HG03457 (cell line): ENCODE results near the gene ZFAND2A.
"Not testable (repeated sequence)": the region's sequence is repeated elsewhere in the genome, so short reads cannot be mapped to it uniquely, and the experiment has no call there.

Experiments used
- ATAC-seq: cut with Tn5 transposase; IDR thresholded peaks from one replicate; pipeline ENCODE4 v1.9.1; 2021; ENCODE audit warnings: moderate number of reproducible peaks; ENCODE audit not compliant: unreplicated experiment

ZFAND2A gene, protein sequence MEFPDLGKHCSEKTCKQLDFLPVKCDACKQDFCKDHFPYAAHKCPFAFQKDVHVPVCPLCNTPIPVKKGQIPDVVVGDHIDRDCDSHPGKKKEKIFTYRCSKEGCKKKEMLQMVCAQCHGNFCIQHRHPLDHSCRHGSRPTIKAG

DNA sequence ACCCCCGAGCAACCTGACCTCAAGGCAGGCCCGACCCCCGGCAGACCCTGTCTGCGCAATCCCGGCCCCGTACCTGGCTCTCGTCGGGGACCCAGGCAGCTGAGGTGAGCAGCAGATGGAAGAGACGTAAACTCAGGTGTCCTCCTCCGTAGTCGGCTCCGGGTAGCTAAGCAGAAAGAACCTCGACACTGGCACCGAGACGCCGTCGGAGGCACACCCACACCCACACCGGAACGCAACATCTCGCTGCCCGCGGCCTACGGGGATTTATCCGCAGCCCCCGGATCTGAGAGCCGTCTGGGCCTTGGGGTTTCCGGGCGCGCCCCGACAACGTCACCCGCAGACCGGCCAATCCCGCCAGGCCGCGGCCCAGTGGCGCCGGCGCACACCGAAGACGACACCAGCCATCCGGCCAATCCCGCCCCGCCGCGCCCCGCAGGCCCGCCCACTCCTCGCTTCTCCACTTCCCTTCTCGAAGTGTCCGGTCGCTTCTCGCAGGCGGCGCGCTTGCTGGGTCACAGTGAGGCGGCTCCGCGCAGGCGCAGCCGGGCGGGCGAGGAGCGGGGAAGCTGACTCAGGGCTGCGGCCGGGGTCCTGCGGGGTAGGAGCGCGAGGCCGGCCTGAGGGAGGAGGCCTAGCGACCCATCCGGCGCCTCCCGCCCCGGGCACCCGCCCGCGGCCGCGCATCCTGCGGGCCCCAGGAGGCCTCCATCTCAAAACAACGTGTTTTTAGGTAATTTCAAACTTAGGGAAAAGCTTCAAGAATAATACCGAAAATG lies at the start of gene ZFAND2A:
Gene ZFAND2A (minus strand): TSS at position 306 of the 779 bp plus-strand sequence. CDS start 1,984 bp downstream, outside the sequence.
- peak; percentile 85 for ATAC-seq

DNA sequence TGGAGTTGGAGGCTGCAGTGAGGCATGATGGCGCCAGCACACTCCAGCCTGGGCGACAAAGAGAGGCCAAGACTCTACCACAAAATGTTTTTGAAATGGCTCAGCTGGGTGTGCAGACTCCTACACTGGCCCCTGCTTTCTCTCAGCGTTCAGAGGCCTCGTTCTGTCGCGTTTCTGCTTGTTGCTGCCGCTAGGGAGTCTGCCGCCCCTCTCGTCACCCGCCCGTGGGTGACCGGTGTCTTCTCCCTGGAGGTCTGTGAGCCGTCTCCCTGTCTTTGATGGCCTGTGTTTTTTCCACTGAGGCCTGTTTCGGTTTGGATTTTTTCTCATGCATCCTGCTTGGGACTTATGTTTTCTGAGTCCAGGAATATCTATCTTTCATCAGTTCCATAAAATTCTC lies 49.1 kb upstream of the ZFAND2A start:
- no peak for ATAC-seq

DNA sequence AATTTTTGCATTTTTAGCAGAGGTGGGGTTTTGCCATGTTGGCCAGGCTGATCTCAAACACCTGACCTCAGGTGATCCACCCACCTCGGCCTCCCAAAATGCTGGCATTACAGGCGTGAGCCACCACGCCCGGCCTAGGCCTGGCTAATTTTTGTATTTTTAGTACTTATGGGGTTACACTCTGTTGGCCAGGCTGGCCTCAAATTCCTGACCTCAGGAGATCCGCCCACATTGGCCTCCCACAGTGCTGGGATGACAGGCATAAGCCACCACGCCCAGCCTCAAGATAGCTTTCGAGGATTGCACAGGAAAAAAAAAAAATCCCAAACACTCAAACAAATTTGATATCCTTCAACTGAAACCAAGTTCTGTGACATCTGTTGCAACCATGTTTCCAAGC lies 45.7 kb upstream of the ZFAND2A start:
- not testable (repeated sequence) for ATAC-seq

DNA sequence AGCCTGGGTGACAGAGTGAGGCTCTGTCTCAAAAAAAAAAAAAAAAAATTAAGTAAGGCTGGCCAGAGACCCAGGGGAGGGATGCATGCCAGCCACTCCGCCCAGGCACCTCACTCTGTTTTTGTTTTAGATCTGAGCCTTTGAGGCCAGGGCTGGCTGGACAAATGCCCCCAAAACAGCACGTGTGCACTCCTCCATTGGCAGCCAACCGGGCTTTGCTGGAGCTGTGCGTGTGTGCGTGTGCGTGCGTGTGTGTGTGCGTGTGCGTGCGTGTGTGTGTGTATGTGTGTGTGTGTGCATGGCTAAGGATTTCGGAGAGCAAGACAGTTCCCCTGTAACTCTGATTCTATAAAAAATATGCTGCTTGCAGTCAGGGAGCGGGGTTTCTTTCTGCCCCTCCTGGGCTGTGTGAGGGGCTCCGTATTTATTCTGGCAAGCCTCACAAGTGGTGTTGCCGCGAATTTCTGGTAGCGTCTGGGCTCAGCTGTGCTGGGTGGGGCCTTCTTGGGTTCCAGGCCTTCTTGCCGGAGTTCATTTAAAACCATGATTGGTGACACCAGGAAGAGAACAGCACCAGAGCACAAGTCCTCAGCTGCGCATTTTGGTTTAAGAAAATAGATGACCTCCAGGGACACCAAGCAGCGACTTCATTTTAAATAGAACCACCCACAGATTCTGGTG lies 44.6 kb upstream of the ZFAND2A start:
- no peak for ATAC-seq

DNA sequence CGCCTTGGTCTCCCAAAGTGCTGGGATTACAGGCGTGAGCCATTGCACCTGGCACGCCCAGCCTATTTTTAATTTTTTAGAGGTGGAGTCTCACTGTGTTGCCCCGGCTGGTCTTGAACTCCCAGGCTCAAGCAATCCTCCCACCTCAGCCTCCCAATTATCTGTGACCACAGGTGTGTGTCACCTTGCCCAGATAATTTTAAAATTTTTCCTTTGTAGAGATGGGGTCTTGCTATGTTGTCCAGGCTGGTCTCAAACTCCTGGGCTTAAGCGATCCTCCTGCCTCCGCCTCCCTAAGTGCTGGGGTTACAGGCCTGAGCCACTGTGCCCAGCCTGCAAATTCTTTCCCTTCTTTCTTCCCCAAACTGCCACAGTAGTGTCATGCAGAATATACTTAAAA lies 42.9 kb upstream of the ZFAND2A start:
- not testable (repeated sequence) for ATAC-seq

DNA sequence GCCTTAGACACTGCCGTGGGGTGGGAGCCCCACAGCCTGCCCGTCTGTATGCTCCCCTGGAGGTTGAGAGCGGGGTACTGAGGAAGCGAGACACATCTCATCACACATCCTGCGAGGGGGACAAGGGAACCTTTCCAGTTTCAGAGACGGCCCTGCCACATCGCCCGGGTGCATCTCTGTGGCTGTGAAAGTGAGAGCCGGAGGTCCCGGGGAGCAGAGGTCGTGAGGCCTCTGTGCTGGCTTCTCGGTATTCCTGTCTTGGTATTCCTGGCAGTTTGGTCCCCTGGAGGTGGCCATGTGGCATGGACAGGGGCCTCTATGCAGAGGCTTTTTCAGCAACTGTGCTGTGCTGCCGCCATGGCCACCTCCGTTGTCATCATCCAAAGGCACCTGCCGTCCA lies 41.9 kb upstream of the ZFAND2A start:
- no peak for ATAC-seq

DNA sequence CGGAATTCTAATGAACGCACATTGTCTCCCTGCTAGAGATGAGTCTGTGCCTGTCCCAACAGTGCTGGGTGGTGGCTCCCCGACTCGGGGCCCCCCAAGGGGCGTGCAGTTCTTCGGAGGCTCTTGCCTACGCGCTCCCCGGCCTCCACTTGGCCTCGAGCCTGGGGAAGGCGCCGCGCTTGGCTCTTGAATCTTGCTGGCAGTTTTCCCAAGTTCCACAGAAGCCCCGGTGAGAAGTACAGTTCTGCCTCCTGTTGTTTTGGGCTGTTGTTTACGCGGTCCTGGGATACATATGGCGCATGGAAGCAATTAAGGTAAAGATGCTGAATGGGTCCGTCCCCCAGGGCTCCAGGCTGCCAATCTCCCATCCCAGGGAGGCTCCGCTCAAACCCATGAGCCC lies 40.0 kb upstream of the ZFAND2A start:
- ATAC-seq = no peak

DNA sequence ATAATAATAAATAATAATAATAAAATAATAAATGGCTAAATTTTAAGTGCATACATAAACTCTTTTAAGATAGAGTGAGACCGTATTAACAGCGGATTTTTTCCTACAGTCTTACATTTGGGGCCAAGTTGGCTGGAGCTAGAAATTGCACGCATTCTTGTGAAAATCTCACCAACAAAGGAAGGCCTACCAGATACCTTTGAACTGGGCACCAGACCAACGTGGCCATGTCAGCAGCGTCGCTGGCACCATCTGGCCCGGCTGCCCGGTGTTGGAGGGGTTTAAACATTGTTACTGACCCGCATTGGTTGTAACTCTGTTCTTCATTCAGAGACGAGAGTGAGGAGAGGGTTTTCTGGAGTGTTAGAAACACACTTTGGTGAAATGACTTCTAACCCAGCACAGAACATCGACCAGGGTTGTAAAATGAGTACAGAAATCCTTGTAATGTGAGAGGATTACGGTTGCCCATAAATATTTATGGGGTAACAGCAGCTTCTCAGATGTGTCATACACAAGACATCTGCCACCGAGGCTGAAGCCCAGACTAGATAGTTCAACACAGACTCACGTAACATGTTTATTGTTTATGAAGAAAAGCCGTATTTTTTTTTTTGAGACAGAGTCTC lies 38.1 kb upstream of the ZFAND2A start:
- ATAC-seq = no peak

DNA sequence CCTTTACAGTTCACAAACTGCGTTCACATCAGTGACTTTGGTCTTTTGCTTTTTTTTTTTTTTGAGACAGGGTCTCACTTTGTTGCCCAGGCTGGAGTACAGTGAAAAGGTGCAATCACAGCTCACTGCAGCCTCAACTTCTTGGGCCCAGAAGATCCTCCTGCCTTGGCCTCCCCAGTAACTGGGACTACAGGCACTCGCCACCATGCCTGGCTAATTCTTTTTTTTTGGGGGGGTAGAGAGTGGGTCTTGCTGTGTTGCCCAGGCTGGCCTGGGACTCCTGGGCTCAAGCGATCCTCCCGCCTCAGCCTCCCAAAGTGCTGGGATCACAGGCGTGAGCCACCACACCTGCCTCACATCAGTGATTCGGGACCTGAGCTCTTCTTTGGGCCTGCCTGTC lies 37.0 kb upstream of the ZFAND2A start:
- no peak for ATAC-seq

DNA sequence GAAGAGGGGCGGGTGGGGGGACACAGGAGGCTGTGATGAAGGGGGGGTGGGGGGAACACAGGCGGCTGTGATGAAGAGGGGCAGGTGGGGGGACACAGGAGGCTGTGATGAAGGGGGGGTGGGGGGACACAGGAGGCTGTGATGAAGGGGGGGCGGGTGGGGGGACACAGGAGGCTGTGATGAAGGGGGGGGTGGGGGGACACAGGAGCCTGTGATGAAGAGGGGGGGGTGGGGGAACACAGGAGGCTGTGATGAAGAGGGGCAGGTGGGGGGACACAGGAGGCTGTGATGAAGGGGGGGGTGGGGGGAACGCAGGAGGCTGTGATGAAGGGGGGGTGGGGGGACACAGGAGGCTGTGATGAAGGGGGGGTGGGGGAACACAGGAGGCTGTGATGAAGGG lies 36.4 kb upstream of the ZFAND2A start:
- ATAC-seq = not testable (repeated sequence)

DNA sequence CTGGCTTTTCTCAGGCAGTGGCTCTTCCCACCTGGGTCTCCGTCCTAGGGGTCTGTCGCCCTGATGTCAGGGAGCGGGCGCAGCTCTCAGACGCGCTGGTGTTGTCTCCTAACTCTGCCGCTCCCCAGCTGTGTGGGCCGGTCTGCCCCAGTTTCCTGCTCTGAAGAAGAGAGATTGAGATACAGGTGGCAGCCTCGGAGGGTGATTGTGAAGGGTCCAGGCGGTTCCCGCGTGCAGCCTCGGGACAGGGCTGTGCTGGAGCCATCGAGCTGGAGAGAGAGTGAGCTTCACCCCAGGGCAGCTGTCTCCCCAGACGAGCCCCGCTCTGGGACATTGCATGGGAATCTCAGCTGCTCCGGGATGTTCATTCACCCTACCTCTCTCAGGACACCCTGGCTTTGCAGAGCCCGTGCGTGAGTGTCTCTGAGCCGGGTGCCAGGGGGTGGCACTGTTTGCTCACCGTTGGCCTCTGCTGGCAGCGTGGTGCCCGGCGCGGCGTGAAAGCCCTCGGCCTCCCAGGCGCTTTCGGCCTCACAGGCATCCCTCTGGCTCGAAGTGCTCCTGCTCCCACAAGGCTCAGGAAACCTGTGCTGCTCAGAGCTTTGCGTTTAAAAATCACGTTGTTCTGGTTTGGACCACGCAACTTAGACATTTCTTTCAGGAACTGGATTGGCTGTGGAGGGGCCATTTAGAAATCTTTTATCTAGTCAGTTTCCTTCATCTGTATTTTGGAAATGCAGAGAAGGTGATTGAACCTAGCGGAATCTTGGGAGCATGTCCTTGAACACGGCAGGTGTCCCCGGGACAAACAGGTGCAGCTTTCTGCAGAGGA lies 33.8 kb upstream of the ZFAND2A start:
- ATAC-seq = no peak

DNA sequence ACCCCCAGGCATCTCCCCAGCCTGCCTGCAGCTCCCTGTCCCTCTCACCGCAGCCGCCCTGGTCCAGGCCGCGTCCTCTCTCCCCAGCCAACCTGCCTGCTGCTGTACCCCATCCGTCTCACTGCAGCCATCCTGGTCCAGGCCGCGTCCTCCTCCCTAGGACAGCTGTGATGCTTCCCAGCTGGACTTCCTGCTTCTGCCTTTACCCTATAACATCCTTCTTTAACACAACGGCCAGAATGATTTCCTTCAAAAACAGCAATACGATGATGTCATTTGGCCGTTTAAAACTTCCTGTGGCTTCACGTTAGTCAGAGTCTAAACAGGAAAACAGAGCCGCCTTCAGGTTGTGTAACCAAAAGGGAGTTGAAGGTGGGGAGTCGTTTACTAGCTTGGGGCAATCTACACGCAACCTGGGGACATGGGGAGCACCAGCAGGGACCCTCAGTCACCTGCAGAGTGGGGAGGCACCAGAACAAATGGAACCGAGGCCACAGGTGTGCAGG lies 32.2 kb upstream of the ZFAND2A start:
- ATAC-seq = no peak

DNA sequence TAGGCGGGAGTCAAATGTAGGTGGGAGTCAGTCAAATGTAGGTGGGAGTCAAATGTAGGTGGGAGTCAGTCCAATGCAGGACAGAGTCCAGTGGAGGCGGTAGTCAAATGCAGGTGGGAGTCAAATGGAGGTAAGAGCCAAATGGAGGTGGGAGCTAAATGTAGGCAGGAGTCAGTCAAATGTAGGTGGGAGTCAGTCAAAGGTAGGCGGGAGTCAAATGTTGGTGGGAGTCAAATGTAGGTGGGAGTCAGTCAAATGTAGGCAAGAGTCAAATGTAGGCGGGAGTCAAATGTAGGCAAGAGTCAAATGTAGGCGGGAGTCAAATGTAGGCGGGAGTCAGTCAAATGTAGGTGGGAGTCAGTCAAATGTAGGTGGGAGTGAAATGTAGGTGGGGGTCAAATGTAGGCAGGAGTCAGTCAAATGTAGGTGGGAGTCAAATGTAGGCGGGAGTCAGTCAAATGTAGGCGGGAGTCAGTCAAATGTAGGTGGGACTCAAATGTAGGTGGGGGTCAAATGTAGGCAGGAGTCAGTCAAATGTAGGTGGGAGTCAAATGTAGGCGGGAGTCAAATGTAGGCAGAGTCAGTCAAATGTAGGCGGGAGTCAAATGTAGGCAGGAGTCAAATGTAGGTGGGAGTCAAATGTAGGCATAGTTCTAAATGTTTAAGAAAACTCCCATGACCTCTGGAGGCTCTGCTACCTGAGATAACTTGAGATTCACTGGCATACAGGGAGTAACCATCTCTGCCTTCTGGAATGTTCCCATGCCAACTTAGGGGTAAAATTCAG lies 30.2 kb upstream of the ZFAND2A start:
- no peak for ATAC-seq

DNA sequence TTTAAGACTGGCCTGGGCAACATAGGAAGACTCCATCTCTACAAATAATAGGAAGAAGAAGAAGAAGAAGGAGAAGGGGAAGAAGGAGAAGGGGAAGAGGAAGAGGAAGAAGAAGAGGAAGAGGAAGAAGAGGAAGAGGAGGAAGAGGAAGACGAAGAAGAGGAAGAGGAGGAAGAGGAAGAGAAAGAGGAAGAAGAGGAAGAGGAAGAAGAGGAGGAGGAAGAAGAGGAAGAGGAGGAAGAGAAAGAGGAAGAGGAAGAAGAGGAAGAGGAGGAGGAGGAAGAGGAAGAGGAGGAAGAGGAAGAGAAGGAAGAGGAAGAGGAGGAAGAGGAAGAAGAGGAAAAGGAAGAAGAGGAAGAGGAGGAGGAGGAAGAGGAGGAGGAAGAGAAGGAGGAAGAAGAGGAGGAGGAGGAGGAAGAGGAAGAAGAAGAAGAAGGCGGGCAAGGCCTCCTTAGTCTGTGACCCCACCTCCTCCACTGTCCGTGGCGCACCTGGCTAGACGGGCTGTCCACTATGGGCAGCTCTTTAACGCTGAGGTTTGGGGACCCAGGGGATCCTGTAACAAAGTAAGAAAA lies 28.8 kb upstream of the ZFAND2A start:
- ATAC-seq = no peak

DNA sequence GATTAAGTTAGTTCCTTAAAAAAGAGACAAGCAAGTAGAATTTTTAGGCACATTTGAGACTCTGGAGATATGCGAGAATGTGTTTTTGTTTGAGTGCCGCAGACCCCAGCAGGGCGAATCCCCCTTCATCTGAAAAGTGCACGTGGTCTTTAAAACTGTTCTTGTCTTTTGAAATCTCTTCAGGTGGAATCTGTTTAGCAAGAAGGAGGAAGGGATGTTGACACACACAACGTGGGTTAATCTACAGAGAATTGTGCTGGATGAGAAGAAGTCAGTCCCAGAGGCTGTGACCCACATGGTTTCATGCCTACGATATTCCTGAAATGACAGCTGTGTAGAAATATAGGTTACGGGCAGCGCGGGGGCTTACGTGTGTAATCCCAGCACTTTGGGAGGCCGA lies 27.1 kb upstream of the ZFAND2A start:
- no peak for ATAC-seq

DNA sequence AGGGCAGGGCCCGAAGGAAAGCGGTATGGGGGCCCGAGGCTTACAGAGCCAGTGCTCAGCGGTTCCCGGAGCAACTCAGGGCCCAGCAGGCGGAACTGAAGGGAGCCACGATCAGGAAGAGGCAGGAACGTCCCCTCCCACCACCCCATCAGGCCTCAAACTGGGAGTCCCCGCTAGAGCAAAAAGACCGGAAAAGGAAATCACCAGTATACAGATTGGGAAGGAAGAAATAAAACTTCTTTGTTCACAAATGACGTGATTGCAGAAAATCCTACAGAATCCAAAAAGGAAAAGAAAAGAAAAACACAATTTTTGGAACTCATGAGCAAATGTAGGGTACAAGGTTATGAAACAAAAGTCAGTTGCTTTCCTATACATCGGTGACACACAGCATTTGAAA lies 21.6 kb upstream of the ZFAND2A start:
- no peak for ATAC-seq

DNA sequence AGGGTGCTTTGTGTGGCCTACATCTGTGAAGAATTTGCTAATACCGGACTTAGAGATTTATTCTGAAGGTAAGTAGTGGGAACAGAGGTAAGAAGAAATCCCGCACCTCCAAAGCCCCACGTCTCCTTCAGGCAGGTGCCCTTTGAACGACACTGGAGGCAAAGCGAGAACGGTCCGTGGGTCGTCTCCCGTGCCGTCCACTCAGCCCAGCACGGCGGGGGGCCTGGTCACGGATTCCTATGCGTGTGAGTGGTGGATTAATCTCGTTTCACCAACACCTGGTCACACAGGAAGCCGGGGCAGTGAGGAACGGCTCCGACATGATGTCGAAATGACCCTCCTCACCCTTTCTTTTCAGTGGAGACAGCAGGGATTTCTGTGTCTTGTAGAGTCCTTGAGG lies 21.0 kb upstream of the ZFAND2A start:
- ATAC-seq = no peak

DNA sequence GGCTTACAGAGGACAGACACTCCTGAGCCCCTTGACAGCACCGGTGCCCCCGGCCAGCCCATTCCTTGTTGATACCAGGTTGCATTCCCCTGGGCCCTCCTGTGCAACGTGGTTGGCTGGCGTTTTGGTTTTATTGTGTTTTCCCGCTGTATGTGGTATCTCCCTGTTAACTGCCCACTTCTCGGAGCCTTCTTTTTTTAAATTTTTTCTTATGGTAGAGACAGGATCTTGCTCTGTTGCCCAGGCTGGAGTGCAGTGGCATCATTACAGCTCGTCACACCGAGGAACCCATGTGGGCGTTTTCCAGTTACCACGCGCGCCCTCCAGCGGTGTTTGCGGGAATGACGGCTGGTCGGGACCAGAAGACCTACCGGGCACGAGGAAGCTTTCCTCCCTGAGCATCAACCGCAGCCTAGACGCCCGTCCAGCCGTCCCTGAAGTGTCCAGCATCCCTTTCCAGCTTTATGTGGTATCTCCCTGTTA lies 16.9 kb upstream of the ZFAND2A start:
- ATAC-seq = no peak
